HG03045 (cell line): ENCODE measurements around the gene PDE6C.

ENCODE experiments used
- ATAC-seq: cut with Tn5 transposase; IDR thresholded peaks from one replicate; pipeline ENCODE4 v1.9.1; 2021; ENCODE audit warnings: mild to moderate bottlenecking, moderate library complexity; ENCODE audit not compliant: unreplicated experiment

Gene PDE6C

DNA sequence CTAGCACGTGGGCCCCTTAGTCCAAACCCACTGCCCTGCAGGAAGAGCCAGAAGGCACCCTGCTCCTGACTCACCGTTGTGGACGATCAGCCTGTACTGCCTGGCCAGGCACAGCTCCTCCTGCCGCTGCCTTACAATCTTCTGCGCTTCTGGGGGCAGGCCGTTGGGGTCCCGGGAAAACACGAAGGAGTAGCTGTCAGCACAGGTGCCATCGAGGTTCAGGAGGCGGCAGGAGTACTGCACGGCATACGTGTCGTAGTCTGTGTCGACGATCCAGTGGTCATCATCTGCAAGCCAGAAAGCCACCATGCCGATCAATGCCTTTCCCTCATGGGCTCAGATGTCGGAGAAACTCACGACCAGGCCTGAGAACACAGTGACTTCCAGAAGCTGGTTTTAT is 18.6 kb upstream of the PDE6C start:
- ATAC-seq = no peak

DNA sequence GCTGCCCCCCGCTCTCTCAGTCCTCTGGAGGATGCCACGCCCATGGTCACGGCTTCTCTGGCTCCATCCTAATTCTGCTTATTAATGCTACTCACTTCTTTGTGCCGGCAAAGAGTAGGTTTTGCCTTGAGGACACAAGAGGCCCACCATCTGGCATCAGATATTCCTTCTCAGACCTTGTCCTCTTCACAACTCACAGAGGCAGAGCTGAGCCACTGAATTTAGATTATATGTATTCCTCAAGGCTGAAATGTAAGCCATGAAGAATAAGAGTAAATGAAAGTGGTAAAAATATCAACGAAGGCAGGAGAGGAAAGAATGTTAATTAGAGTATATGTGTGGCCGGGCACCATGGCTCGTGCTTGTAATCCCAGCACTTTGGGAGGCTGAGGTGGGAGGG is 17.8 kb upstream of the PDE6C start:
- ATAC-seq = no peak

DNA sequence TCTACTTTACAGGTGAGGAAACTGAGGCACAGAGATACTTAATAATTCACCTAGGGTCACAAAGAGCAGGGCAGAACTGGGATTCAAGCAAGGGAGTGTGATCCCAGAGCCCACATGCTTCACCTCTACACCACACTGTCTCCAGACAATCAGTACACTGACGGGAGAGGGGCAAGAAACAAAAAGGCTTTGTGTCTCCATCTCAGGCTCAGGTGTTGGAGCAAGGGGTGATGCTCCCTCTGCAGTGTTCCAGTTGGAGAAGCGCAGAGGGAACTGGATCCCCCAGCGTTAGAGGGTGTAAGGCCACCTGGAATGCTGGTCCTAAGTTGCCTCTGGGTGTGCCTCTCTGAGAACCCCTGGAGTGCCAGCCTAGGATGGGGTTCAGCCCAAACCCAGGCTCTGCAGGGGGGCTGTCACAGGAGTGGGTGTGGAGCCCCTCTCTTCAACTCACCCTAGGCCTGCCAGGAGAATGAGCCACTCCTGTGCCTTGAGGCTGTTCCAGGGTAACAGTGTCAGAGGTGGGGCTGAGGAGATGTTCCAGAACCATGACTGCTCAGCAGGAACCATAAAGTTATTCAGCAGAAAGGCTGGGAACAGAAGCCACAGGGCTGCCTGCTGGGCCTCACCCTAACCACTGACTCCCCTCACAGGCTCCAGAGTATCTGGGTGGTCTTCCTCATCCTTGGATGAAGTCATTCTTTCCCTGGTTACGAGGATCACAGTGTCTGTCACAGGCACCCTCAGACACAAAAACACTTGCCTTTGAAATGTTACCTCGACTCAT is 16.8 kb upstream of the PDE6C start:
- ATAC-seq = no peak

DNA sequence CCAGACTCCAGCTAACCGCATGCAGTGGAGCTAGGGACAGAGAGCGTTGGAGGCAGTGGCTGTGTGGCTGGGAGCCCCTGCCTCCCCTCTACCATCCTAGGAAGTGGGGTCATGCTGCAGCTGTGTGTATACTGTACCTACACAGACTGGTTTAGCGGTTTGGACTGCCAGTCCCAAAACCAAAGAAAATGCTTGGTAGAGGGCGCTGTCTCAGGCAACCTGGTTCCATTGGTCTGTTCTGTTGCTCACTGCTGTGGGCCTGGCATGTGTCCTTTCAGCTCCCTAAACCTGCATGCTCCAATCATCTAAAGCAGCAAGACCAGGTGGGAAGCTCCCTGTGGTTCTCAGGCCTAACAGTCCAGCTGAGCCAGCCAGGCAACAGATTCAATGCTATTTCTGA is 15.8 kb upstream of the PDE6C start:
- ATAC-seq = no peak

DNA sequence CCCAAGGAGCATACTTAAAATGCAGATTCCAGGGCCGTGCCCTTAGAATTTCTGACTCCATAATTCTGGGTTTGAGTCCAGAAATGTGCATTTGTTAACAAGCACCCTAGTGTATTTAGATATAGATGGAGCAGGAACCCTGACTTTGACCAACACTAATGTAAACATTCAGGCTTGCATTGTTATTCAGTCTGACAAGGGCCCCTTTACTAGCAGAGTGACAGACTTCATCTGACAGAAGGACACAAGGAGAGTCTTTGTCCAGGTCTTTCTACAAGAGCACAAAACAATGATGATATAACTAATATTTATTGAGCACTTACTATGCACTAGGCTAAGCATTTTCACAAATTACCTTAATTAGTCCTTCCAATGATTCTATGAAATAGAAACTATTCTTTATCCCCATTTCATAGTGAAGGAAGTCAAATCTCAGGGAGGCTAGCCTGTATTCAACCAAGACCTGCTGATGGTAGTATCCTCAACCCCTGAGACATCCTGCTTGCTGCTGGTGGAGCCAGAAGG is 15.2 kb upstream of the PDE6C start:
- ATAC-seq = no peak

DNA sequence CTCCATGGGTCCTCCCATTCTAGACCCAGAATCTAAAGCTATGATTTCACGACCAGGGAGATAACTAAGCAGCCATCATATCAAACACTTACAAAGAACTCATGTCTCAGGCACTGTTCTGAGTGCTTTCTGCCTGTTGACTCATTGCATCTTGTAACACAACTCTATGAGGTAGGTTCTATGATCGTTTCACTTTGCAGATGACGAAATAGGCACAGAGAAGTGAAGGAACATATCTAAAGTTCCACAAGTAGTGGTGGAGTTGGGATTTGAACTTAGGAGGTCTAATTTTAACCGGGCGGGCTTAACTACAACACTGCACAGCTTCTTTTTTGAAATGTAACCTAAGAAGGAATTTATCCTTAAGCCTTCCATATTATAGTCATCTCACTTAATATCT is 14.2 kb upstream of the PDE6C start:
- ATAC-seq = no peak

DNA sequence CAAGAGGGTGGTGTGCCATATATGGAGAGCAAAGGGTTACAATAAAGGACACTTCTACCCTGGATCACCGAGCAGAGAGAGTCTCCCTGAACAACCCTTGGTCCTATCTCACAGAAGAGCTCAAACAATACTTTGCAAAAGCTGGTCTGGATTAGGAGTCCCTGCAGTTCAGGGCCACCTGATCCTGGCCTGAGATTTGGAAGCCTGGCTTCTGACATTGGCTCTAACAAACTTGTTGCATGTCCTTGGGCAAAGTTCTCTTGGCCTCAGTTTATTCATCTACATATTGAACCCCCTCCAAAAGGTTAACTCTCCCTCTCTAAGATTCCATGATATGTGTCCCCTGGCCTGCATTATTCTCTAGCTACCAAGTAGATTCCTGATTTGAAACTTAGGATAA is 13.0 kb upstream of the PDE6C start:
- no peak for ATAC-seq

DNA sequence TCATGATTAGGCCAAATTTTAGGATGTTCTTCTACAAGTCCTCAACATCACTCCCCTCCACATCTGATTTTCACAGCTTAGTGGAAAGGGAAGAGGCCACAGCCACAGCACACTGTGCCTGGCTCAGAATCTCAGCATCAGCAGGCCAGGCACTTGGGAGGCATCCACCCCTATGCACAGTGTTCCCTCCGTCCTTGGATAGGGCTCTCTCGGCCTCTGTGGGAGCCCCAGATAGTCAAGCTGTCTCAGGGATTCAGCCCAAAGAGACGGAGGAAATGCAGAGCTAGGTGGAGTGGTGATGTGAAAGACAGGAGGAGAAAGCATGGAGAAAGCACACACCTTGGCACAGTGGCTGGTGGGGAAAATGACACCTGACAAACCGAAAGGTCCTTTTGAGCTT is 12.6 kb upstream of the PDE6C start:
- ATAC-seq = no peak

DNA sequence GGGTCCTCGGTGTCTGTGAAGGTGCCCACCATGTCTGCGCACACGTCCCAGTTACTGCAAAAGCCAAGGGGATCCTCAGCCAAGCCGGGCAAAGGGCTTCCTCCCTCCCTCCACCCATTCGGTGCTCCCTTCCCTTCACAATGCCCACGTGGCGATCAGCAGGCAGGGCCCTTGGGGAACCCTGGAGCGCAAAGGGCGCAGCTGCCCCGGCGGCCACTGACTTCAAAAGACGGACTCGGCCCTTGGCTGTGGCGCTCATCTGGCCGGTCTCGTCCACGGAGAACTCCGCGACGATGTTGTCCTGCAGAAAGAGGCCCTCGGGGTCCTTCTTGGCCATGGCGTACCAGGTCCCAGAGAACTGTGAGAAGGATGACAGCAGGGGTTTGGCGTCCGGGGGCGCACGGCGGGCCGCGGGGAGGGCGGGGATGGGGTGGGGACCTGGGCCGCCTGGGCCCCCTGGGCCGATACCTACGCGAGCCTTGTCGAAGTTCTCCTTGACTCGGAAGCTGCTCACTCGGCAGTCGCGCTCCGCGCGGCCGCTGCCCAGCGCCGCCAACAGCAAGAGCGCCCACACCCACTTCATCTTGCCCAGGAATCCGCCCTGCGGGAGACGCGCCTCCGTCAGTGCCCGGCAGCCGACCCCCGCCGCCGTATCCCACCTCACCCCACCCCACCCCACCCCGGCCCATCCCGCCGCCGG is 11.7 kb upstream of the PDE6C start:
- no peak for ATAC-seq

DNA sequence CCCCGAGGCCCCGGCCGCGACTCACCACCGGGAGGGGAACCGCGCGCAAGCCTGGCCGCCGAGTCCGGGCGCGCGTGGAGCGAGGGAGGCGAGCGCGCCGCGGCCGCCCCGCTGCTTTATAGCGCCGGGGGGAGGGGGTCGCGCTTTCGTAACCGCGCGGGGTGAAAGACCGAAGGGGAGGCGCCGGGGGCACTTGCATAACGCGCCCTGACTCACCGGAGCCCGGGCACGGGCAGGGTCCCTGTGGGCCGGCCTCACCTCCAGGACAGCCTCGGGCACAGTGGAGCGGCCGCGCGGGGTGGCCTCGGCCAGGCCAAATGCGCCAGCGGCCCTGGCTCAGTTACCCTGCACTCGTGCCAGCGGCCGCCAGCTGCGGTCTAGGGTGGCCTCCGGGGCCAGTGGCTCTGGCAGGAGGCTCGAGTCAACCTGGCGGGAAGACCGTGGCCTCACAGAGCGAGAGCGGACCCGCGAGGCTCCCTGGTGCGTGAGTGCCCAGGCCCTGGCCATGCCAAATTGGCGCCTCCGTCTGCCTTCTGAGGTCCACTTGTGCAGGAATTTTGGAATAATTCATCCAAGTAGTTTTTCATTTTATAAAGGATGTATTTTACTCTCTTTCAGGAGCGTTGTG is 11.1 kb upstream of the PDE6C start, which contains the start of gene RBP4:
TSS of gene RBP4 (minus strand) at position 90 of the 628 bp plus-strand sequence. CDS start 207 bp downstream, outside the sequence.
- no peak for ATAC-seq

DNA sequence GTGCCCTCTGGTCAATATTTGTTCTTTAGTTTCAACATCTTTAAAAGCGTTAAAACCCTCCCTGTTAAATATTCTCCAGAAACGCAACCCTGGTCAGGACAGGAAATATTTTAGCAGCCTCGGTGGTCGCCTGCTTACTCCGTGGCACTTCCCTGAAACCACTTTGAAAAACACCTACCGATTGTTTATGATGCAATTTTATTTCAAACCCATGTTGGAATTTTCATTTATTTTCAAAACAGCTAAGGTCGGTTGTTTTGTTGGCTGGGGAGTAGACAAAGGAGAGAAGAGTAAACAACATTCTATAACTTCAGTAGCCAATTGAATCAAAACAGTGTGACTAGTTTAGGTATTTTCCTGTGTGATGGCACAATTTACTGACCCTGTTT is 10.6 kb upstream of the PDE6C start:
- ATAC-seq = no peak

DNA sequence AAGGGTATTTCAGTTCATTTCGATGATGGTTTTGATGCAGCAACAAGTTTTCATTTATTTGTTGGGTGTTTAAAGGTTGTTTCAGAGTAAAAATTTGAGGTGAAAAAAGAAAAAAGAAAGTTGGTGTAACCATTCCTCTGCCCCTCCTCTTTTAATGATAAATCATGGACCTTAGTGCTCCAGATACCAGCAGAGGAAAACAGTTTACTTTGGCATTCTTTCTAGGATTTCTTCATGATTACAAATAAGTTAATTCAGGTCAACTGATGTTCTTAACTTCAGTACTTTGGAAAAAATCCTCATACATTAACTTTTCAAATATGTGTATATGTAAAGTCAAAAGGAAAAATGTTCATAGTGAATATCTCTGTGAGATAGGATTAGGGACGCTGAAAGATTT is 9.3 kb upstream of the PDE6C start:
- no peak for ATAC-seq

DNA sequence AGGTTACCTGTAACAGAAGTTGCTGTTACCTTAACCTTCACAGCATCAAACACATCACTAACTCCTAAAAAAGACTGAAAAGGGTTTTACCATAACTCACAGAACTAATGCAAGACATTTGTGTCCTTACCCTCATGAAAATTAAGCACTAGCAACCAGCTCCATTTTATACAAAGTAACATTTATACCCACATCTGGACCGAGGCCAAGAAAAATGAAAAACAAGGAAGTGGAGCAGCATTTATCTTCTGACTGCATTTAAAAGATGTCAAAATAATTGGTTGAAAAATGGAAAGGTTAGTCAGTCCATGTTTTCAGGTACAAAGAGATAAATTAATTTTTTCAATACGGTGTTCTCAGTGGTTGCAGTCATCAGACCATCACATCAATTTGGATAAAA is 8.2 kb upstream of the PDE6C start:
- ATAC-seq = no peak

DNA sequence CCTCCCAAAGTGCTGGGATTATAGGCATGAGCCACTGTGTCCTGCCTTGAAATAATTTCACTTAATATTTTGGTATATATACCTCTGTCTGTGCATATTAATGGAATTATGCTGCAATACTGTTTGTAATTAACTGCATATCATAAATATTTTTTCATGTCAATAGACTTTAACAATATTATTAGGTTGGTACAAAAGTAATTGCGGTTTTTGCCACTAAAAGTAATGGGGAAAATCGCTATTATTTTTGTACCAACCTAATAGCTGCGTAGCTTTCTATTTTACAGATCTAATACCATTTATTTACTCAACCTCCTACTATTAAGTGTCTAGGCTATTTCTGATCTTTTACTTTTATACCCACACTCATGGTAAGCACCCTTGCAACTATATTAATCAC is 3.9 kb upstream of the PDE6C start:
- no peak for ATAC-seq

DNA sequence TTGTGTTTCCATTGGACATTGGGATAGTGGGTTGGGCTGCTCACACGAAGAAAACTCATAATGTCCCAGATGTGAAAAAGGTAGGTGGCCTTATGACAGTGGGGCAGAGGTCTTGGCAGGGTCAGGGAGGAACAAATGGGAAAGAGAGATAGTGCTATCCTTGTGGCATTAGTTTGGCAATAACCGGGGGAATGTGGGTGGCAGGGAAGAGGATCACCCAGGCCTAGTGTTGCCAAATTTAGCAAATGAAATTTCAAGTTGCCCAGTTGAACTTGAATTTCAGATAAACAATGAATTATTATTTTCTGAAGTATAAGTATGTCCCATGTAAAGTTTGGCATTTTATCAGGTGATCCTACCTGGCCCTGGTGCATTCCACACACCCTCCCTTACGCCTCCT is 789 bp downstream of the PDE6C start:
- ATAC-seq = no peak

DNA sequence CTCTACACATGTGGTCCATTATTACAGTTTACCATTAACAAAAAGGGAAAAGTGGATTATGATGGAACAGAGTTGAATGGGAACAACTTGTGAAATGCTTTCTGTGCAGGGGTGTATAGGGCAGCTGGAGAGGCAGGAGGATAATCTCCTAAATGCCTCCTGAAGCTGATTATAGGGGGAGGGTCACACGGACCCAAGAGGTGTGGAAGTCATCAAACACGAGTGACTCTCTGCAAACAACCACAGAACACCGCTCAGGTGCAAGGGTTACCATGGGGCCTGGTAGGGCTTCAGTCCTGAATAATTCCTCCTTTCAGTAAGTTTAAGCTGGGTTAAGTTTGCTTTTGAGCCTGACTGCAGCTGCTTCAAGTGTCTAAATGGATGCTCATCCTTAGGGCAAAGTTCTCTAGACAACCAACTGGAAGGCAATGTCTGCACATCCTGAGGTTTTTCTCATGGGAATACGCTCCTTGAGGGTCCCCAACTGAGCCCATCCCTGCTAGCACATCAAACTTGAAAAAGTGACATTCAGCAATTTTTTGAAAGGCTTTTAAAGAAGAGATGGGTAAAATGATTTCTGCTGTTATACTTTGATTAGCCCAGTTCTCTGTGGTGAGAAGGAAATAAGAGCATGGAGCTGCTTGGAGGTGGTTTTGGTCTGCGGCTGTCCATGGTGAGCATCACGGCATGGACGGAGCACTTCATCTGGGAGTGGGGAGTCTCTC is 1.9 kb downstream of the PDE6C start:
- no peak for ATAC-seq

DNA sequence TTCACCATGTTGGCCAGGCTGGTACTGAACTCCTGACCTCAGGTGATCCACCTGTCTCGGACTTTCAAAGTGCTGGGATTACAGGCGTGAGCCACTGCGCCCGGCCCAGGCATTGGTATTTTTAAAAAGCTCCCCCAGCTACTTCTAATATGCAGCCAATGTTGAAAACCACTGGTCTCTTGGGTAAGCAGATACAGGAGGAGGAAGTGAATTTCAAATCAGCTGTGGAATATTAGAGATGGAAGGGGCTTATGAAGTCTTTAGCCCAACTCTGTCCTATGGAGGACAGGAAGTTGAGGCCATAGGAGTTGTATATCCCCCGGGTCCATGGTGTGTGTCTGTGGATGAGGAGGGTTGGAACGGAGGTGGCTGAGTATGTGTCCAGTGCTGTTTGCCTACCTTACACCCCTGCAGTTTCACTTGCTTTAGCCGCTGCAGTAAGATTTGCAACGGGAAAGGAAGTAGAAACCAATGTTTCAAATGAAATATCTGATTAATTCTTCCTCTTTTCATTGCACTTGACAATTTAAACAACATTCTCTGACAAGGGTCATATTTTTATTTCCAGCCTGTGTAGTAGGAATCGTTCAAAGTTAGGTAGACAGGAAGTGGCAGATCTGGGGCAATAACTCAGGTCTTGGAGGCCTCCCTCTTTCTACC is 3.4 kb downstream of the PDE6C start:
- ATAC-seq = no peak

DNA sequence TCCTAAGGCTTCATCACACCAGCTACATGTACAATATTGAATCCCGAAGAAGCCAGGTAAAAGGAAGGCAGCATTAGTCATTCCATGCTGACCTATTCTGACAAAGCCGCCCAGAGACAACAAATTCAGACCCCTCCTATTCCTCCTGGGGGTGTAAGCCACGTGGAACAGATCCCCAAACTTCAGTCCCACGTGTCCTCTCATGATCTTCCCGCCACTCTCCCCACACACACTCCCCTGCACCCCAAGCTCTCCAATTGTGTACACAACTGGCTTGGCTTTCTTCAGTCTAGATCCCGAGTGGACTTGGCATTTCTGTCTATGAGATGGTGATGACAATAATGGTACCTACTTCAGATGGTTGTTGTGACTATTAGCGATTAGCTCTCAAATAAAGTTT is 8.6 kb downstream of the PDE6C start:
- no peak for ATAC-seq

DNA sequence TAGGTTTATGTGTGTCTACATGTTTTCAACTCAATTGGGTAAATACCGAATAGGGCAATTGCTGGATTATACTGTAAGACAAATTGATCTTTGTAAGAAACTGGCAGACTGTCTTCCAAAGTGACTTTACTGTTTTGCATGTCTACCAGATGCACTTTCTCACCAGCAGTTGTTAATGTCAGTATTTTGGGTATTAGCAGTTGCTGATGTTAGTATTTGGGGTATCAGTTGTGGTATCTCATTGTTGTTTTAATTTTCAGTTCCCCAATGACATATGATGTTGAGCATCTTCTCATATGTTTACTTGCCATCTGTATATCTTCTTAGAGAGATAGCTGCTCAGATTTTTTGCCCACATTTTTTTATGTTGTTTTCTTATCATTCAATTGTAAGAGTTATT is 10.6 kb downstream of the PDE6C start:
- no peak for ATAC-seq

DNA sequence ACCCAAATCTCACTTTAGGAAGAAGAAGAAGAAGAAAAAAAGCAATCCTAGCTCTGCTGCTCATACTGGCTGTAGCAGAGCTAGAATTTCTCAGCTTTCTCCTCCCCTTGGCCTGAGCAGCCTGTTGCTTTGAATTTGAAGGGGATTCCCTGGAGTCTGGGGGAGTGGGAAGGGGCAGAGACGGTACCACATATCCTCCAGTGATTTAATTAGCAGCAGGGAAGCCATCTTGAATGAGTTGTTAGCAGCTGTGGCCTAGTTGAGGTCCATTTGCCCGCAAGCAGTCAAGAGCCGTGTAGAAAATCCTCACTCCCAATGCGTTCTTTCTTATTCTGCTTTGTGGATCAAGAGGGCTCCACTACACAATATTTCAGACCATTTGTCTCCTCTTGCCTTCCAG is 16.5 kb downstream of the PDE6C start:
- no peak for ATAC-seq
